Measurements from ENCODE around the gene KCTD1. TPM values are rescaled to one million over a fixed set of nuclear protein-coding genes. Genes with fewer than 3 reads are reported as not detected.

KCTD1 gene
- total and polyA plus RNA-seq, 2 donors (not counting 1 experiment from before 2014, with no cell fraction given) = 2.3 to 5.0 TPM

GRCh38 chr18:26461405-26461804 lies 86.9 kb downstream of the KCTD1 start:
- no peak overlapping the region for H3K4me3 Mint-ChIP-seq
- intact Hi-C loops (cut with micrococcal nuclease) = no loop called here
- no peak overlapping the region for H2AFZ ChIP-seq (ENCODE audit: insufficient read depth, low read depth, low read length, poor library complexity, severe bottlenecking)
- CTCF ChIA-PET = no interaction called here
- H4K20me1 ChIP-seq (ENCODE audit: control insufficient read depth, insufficient read depth, low read length, poor library complexity, severe bottlenecking) = no peaks in the 10 kb centered on the region
- DNase-seq = no peak
- POLR2A ChIA-PET = no interaction called here
- H3K9ac ChIP-seq (ENCODE audit: low read length) = no peak overlapping the region
- H3K4me1 ChIP-seq (ENCODE audit: control insufficient read depth in 2 of 2, insufficient read depth in 2 of 2, low read length in 2 of 2) = no peaks in the 10 kb centered on the region
- H3K4me2 ChIP-seq (replicated peaks; ENCODE audit: low read depth, low read length, poor library complexity, severe bottlenecking) = no peak overlapping the region
- H3K9me3 Mint-ChIP-seq (ENCODE audit: insufficient read depth) = no peaks in the 10 kb centered on the region
- H3K79me2 ChIP-seq (ENCODE audit: control insufficient read depth, insufficient read depth, low read length) = no peaks in the 10 kb centered on the region
- no peak overlapping the region for H3K27ac ChIP-seq (ENCODE audit: low read length in 2 of 2)
- H3K4me1 Mint-ChIP-seq = peaks cover 2% of the 10 kb centered on the region
- no peak overlapping the region for H3K4me3 ChIP-seq (ENCODE audit: control extremely low read depth in 1 of 5, extremely low read depth in 1 of 5, insufficient read depth in 1 of 5, low read depth in 2 of 5, low read length in 4 of 5)
- TF ChIP-seq CTCF (IDR thresholded peaks at IDR 0.05) (no peak), EZH2 (IDR thresholded peaks at IDR 0.05; ENCODE audit: borderline replicate concordance, insufficient read depth, low read depth, low read length, poor library complexity, severe bottlenecking) (no peak)
- ATAC-seq (ENCODE audit: low read depth) = no peak
- WGBS (ENCODE audit: insufficient coverage) = no CpG with 5 or more reads among the region's 3 CpGs
- no peak overlapping the region for H3K27ac Mint-ChIP-seq
- H3K27me3 Mint-ChIP-seq = no peaks in the 10 kb centered on the region
- no peaks in the 10 kb centered on the region for H3K9me3 ChIP-seq (ENCODE audit: control extremely low read depth in 1 of 3, control insufficient read depth in 2 of 3, insufficient read depth in 1 of 3, low read length in 2 of 3)
- H3K27me3 ChIP-seq (replicated peaks in 1 of 4; ENCODE audit: control extremely low read depth in 1 of 4, control insufficient read depth in 3 of 4, insufficient read depth in 4 of 4, low read length in 3 of 4) = no peaks in the 10 kb centered on the region
- no peaks in the 10 kb centered on the region for H3K36me3 ChIP-seq (replicated peaks in 1 of 2; ENCODE audit: control extremely low read depth in 1 of 2, control insufficient read depth in 1 of 2, extremely low read depth in 1 of 2, insufficient read depth in 2 of 2, low read length in 1 of 2)

GRCh38 chr18:26460449-26461091 lies 87.8 kb downstream of the KCTD1 start:
- intact Hi-C loops (cut with micrococcal nuclease) = no loop called here
- no peaks in the 10 kb centered on the region for H4K20me1 ChIP-seq (ENCODE audit: control insufficient read depth, insufficient read depth, low read length, poor library complexity, severe bottlenecking)
- Mint-ChIP-seq H3K27me3 (no peaks in the 10 kb centered on the region), H3K9me3 (ENCODE audit: insufficient read depth) (no peaks in the 10 kb centered on the region), H3K27ac (no peak overlapping the region), H3K4me3 (no peak overlapping the region), H3K4me1 (peaks cover 2% of the 10 kb centered on the region)
- POLR2A ChIA-PET = no interaction called here
- CTCF ChIA-PET = no interaction called here
- no peak overlapping the region for H3K27ac ChIP-seq (ENCODE audit: low read length in 2 of 2)
- H3K27me3 ChIP-seq (replicated peaks in 1 of 4; ENCODE audit: control extremely low read depth in 1 of 4, control insufficient read depth in 3 of 4, insufficient read depth in 4 of 4, low read length in 3 of 4) = no peaks in the 10 kb centered on the region
- H3K4me1 ChIP-seq (ENCODE audit: control insufficient read depth in 2 of 2, insufficient read depth in 2 of 2, low read length in 2 of 2) = no peaks in the 10 kb centered on the region
- no peak overlapping the region for H3K4me3 ChIP-seq (ENCODE audit: control extremely low read depth in 1 of 5, extremely low read depth in 1 of 5, insufficient read depth in 1 of 5, low read depth in 2 of 5, low read length in 4 of 5)
- 61% methylated on average over 4 of the region's 4 CpGs for WGBS (ENCODE audit: insufficient coverage)
- DNase-seq (no peak), ATAC-seq (ENCODE audit: low read depth) (no peak)
- H3K36me3 ChIP-seq (replicated peaks in 1 of 2; ENCODE audit: control extremely low read depth in 1 of 2, control insufficient read depth in 1 of 2, extremely low read depth in 1 of 2, insufficient read depth in 2 of 2, low read length in 1 of 2) = no peaks in the 10 kb centered on the region
- H3K79me2 ChIP-seq (ENCODE audit: control insufficient read depth, insufficient read depth, low read length) = no peaks in the 10 kb centered on the region
- no peaks in the 10 kb centered on the region for H3K9me3 ChIP-seq (ENCODE audit: control extremely low read depth in 1 of 3, control insufficient read depth in 2 of 3, insufficient read depth in 1 of 3, low read length in 2 of 3)
- no peak for TF ChIP-seq CTCF (IDR thresholded peaks at IDR 0.05)
- TF ChIP-seq EZH2 (IDR thresholded peaks at IDR 0.05; ENCODE audit: borderline replicate concordance, insufficient read depth, low read depth, low read length, poor library complexity, severe bottlenecking) = no peak
- no peak overlapping the region for H3K4me2 ChIP-seq (replicated peaks; ENCODE audit: low read depth, low read length, poor library complexity, severe bottlenecking)
- no peak overlapping the region for H2AFZ ChIP-seq (ENCODE audit: insufficient read depth, low read depth, low read length, poor library complexity, severe bottlenecking)
- H3K9ac ChIP-seq (ENCODE audit: low read length) = no peak overlapping the region

All from B cell (primary cell).